VCaP (cell line): ENCODE data around the gene RPS15.

Source experiments
- H3K27ac ChIP-seq: fragments of 450-650 bp; 2 replicates; pipeline ENCODE4 v1.5.1; 2017
- TF ChIP-seq, protein P1 (sequence below): fragments of 450-650 bp; conservative IDR thresholded peaks from 2 replicates; pipeline ENCODE4 v1.5.1; 2017; ENCODE audit warnings: mild to moderate bottlenecking, moderate library complexity

RPS15 gene

DNA sequence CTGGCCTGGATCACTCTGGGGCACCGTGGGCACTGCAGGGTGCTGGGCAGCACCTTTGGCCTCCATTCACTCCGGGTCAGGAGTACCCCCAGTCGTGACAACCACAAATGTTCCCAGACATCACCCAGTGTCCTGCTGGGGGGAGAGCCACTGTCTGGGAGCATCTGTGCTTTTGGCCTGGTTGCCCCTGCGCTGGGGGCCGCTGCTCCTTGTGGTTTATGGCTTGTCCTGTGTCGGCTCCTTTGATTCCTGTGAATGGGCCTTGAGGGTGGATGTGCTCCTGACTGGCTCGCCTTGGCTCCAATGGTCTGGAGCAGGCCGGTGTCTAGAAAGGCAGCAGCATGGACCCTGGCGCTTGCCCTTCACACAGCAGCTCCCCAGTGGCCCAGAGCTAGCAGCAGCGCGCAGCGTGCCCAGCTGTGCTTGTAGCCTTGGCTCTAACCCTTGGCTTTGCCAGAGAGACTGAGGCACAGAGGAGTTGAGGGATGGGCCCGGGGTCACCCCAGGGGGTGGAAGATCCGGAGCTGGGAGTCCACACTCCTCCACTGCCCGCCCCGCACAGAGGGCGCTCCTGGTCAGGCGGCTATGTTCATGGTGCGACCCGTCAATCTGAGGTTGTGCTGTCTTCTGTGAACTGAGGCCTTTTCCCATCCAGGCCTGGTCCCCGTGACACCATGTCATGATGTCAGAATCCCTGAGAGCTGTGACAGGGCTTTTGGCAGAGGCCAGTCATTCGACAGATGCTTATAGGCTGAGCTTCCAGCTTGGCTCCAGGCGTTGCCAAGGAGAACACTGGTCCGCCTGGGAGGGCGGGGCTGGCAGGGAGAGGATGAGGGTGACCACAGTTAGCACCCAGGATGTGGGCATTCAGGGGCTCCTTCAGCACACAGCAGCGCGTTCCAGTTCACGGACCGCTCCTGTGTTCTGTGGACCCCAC is 26.7 kb upstream of the RPS15 start:
- TF ChIP-seq, protein P1, sequence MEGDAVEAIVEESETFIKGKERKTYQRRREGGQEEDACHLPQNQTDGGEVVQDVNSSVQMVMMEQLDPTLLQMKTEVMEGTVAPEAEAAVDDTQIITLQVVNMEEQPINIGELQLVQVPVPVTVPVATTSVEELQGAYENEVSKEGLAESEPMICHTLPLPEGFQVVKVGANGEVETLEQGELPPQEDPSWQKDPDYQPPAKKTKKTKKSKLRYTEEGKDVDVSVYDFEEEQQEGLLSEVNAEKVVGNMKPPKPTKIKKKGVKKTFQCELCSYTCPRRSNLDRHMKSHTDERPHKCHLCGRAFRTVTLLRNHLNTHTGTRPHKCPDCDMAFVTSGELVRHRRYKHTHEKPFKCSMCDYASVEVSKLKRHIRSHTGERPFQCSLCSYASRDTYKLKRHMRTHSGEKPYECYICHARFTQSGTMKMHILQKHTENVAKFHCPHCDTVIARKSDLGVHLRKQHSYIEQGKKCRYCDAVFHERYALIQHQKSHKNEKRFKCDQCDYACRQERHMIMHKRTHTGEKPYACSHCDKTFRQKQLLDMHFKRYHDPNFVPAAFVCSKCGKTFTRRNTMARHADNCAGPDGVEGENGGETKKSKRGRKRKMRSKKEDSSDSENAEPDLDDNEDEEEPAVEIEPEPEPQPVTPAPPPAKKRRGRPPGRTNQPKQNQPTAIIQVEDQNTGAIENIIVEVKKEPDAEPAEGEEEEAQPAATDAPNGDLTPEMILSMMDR = no peak
- H3K27ac ChIP-seq = peak overlapping the region; percentile 99

DNA sequence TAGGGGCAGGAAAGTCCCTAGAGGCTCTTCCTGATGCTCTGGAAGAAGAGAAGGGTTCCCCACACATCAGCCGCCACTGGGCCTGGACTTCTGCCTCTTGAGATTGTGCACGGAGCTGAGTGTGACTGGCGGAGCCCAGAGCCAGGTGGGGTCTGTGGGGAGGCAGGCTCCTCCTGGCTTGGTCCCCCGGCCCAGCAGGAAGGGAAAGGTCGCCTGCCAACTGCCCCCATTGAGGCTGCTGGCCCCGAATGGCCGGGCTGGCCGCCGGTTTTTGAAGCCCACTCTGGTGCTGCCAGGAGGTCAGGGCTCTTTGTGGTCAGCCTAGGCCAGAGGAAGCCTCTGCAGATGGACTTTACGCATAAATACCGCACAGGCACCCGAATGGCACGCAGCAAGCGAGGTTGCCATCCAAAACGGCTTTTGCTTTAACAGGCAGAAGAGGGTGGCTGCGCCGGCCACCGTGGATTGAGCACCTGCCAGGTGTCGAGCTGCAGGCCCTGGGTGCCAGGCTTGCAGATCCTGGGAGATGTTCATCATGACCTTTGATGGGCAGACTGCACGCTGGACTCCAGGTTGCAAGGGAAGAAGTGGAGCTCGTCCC is 25.8 kb upstream of the RPS15 start:
- TF ChIP-seq, protein P1 = no peak
- H3K27ac ChIP-seq = peak overlapping the region; percentile 83

DNA sequence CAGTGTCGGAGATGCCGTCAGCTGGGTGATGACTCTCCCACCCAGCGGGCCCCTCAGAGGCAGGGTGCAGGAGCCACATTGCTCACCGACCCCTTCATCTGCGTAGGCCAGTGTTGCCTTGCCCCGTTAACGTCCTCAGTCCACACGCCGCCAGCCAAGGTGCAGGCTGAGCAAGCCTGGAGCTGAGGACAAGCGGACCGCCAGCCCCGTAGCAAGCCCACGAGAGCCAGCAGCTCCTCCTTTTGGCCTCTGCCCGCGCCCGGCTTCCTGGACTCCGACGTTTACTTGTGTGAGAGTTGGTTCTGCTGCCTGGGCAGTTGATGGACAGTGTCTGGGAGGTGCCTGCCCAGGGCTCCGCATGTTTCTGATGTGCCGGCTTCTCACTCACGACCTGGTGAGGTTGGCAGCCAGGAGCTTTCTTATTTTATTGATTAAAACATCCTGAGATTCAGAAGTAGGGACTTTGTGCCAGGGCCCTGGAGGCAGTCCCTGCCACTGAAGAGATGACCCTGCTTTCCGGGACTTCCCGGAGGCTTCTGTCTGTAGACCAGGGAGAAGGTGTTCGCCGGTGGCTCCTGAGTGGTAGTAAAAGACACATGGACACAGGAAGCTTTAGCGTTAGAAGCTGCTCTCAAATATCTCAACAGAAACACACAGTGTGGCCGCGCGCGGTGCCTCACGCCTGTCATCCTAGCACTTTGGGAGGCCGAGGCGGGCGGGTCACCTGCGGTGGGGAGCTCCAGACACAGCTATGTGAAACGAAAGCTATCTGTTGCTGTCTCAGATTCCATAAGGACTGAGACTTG is 25.0 kb upstream of the RPS15 start:
- TF ChIP-seq, protein P1 = no peak
- H3K27ac ChIP-seq = peak overlapping the region; percentile 83

DNA sequence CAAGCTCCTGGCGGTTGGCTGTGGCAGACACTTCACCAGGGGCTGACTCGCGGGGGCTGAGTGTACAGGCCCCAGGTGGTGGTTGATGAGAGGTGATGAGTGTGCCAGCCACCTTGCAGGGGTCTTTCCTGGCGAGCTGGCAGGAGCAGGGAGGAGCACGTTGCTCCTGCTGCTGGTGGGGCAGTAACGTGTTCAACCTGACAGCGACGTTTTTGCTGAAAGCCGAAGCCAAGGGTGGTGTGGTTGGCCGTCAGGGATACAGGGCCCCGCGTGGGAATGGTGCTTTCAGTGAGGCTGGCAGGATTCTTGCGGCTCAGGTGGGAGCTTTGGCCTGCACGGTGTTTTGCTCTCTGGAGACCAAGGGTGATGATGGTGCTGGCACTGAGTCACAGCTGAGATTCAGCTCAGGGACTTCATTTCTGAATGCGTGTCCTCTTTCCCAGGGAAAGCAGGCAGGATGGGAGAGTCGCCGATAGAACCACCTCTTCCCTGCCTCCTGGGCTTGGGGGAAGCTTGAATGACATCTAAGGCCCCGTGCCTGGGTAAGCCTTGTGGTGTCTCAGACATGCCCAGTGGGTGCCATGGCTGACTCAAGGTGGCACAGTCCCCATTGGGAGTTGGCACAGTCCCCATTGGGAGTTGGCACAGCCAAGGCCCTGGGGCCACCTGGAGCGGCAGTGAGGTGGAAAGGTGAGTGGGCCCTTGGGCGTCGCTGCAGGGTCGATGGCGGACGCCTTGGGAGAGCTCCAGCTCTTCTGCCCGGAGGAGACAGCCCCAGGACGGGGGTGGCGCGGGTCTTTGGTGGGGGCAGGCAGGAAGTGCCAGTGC is 22.0 kb upstream of the RPS15 start:
- peak overlapping the region; percentile 83 for H3K27ac ChIP-seq
- TF ChIP-seq, protein P1 = no peak

DNA sequence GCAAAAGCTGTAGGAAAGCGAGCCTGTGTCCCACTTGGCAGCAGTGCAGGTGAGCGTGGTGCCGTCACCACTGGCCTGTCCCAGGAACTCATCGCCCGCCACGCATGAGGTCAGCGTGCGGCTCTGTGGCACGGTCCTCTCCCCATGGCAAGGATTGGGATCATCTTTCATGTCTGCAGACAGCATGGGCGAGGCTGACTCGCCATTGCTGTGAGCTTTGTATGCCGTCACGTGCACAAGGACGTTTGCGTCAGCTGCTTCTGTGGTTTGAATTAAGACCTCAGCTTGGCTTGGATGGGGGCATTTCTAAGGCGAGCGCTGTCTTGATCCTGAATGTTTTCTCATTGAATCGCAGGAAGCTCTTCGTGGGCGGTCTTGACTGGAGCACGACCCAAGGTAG is 21.1 kb upstream of the RPS15 start:
- peak overlapping the region; percentile 83 for H3K27ac ChIP-seq

DNA sequence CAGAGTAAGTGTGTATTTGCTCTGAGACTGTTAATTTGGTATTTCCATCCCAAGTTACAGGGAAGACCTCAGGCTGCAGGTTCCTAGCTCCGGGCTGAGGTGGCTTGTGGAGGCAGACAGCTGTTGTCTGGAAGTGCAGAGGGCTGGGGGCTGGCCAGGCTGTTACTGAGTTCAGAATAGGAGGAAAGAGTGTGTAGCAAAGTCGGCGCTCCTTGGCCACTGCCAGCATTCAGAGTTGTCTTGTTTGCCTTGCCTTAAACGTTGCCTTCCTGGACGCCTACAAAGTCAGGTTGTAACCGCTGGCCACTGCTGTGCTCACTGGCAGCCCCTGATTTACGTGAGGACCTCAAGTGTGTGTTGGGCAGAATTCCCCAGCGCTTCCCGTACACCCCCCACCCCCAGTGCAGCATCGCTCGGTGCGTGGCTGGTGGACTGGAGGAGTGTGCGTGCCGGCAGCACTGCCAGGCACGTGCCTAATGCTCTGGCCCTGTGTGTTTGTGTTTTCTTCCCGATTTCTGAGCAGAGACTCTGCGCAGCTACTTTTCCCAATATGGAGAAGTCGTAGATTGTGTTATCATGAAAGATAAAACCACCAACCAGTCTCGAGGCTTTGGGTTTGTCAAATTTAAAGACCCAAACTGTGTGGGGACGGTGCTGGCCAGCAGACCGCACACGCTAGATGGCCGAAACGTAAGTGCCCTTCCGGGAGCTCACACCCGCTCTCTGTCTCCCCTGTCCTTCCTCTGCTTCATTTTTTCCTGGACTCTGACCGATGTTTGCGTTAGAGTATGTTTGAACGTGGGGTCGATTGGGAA is 20.3 kb upstream of the RPS15 start:
- TF ChIP-seq, protein P1 = no peak

More for the DNA sequence above, 21.1 kb upstream of the RPS15 start:
- TF ChIP-seq, protein P1 = no peak

More for the DNA sequence above, 20.3 kb upstream of the RPS15 start:
- peak overlapping the region; percentile 83 for H3K27ac ChIP-seq
